ENCODE results near the gene KREMEN1.
"Not testable (repeated sequence)": the region's sequence is repeated elsewhere in the genome, so short reads cannot be mapped to it uniquely, and the experiment has no call there.

The KREMEN1 gene

GRCh38 chr22:29079218-29079901, 6.5 kb downstream of the KREMEN1 start:
- DNase-seq = peak in 1 of 2 donors; percentile 16

DNA sequence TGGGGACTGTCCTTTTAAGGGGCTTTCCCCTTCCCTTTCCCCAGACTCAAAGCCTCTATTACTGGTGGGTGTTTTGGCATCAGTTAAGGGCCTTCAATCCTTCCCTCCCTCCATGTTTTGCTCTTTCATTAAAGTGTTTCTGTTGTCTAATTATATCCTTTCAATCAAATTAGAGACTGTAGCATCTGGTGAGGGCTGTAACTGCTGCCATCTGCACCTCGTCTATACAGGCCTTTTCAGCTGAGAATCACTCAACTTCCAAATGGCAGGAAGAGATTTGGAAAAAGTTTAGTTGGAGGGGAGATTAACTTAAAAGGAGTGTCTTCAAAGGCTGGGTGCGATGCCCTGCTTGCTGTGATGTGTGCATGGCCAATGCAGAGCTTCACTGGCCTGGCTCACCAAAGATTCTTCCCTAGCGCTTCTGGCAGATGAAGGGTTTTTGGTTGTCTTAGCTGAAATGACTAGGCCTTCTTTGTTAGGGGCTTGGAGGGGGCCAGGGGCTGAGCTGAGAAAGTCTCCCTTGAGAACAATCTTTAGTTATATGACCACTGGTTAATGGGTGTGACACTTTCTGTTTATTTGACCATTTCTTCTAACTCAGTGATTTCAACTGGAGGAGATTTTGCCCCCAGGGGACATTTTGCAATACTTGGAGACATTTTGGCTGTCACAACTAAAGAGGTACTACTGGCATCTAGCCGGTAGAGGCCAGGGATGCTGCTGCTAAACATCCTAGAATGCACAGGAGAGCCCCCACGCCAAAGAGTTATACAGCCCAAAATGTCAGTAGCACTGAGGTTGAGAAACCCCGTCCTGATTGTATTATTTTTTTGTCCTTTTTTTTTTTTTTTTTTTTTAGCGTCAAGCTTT, 7.5 kb downstream of the KREMEN1 start:
- no peak for DNase-seq

DNA sequence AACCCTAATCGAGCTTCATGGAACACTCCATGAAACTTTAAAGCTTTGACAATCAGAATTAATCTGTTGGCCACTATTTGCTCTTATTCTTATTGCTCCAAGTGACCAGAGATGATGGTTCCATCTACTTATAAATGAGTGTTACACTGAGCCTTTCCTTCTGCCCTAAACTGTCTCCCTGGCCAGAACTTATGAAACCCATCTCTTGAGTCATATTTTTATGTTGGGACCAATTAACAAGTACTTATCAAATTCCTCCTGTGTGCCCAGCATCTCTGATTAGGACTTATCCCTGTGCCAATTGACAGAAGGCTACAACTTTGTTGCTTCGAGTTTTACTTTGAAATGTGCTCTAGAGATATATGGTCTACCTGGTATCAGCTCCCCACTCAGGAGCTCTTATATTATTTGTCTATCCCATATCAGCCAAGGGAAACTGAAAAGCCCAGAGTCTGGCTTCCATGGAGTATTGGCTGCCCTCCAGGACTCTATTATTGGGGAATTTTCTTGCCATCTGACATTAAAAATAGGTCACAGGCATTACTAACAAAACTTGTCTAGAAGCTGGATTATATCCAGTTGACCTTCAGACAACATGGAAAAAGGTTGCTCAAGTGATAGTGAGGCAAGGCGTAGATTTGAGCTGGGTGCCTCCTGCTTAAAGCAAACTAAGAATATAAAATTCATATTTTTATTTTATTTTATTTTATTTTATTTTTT, 8.8 kb downstream of the KREMEN1 start:
- no peak for DNase-seq

- DNase-seq = no peak
These were observed 10.2 kb downstream of the KREMEN1 start for GRCh38 chr22:29082826-29083545.

GRCh38 chr22:29083576-29083932, 10.7 kb downstream of the KREMEN1 start:
- not testable (repeated sequence) for DNase-seq

DNA sequence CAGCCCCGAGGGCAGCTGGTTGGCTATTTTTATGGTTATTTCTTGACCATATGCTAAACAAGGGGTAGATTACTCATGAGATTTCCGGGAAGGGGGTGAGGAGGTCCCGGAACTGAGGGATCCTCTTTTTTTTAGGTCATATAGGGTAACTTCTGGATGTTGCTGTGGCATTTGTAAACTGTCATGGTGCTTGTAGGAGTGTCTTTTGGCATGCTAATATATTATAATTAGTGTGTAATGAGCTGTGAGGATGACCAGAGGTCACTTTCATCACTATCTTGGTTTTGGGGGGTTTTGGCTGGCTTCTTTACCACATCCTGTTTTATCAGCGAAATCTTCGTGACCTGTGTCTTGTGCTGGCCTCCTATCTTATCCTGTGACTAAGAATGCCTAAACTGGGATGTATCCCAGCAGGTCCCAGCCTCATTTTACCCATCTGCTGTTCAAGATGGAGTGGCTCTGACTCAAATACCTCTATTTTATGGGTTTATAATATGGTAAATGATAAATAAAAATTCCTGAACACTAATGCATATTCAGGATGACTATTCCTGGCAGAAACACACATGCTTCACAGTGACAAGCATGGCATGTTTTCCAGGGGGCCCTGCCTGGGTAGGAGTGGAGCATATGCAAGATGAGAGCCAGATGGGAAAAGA, 11.2 kb downstream of the KREMEN1 start:
- peak in 1 of 2 donors; percentile 54 for DNase-seq

GRCh38 chr22:29087012-29087411, 14.2 kb downstream of the KREMEN1 start:
- no peak for DNase-seq

DNA sequence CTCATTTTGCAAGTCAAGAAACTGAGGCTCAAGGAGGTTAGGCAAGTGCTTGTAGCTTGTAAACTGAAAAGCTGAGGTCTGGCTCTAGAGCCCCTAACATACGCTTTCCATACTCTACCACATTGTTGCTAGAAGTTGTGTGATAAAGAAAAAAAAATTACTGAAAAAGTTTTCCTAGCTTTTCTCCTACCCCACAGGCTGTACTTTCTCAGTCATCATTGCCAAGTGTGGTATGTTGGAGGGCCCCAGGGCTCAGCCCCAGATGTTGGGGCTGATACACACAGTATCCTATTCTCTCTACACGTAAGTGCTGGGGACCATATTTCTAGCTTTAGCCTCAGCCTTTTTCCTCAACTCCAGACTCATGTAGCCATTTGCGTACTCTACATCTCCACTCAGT, 16.0 kb downstream of the KREMEN1 start:
- DNase-seq = no peak

DNA sequence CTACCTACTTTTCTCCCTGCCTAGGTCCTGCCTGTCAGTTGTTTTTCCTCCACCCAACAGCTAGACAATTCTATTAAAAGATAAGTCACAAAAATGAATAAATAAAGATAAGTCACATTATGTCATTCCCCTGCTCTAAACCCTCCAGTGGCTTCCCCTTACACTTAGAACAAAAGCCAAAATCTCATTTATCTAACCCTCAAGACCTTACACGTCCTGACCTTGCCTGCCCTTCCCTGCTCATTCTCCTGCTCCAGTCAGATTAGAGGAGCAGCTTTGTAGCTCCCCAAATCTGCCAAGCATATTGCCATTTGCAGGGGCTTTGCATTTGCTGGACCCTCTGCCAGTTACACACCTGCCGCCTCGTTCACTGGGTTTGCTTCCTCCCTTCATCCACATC, 16.7 kb downstream of the KREMEN1 start:
- no peak for DNase-seq

- no peak for DNase-seq
These were observed 17.2 kb downstream of the KREMEN1 start for GRCh38 chr22:29090039-29090438.

DNA sequence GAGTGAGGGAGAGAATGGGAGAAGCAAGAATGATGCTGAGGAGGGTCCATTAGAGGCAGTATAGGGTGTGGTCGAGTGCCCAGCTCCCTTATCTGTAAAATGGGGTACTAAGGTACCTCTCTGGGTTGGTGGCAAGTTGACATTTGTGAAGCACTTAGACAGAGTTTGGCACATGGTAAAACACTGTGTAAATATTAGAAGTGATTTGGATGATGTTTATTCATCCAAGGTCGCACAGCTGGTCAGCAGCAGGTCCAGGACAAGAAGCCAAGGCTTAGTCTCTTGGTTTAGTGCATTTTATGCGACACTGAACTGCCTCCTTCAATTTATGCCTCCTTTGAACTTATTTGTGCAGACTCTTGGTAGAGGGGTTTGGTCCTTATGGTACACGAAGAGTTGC, 19.4 kb downstream of the KREMEN1 start:
- no peak for DNase-seq

DNA sequence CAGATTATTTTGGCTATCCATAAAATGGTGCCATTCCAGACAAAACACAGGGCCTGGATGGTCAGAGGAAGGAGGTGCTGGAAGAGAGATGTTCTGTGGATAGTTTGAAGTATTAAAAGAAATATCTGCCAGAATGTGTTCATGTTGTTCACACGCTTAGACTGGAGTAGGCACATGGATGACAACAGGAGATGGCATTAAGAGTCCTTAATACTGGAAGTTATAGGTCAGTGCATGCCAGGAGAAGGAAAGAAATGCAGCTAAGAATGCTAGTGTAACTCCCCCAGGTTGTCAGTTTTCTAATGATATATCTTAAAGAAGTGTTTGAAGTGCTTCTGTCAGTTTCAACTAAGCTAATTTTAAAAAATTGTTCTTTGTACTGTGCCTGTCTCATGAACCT, 20.2 kb downstream of the KREMEN1 start:
- DNase-seq = no peak

- DNase-seq = no peak
These were observed 20.9 kb downstream of the KREMEN1 start for GRCh38 chr22:29093501-29094300.

DNA sequence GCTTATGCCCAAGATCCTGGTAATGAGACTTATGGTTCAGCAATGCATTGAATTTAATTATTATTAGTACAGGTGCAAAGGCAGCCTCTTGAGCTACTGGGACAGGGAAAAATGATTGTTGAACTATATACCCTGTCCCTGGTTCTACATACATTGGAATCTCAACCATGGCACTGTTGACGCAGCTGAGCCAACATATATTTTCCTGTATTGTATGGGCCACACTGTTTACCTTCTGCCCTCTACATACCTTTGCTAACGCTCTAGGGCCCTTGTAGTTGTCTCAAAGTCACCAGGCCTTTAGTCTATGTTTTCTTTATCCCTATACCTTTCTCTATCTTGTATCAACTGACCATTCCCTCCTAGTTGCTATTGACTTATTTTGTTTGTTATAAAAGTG, 22.6 kb downstream of the KREMEN1 start:
- DNase-seq = no peak

DNA sequence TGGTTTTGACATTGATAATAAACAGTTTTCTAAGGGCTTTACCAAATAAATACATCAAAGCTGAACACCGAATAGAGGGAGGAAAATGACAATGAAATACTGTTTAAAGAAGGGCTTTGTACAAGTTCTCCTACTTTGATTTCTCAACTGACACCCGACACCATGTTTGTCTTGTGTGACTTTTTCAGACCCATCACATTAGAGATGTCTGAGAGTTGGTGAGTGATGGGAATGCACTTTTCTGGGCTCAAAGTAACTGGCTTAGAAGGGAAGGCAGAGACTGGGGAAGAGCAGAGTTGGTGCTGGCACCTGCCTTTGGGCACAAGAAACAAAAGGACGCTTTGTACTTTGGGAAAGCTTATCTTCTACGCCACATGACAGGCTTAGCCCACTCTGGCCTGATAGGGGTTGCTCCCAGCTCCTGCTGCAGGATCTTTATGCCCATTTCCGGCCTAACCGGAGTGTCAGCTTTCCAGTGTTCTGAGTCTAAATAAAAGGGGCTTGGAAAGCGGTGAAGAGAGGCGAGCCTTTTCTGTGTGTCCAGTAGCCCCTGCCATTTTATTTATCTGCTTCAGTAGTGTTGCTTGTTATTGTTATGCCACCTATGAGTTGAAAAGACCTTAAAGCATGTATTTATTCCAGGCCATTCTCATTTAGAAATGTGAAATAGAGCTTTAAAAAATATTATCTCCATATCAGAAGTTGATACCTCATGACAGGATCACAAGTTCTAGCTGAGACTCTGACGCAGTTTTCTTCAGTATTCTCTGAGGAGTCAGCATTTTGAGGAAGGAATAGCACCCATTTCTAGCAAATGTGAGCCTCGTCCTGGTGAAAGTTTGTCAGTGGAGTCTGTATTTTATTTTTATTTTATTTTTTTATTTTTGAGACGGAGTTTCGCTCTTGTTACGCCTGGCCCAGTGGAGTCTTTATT, 24.2 kb downstream of the KREMEN1 start:
- DNase-seq = no peak

DNA sequence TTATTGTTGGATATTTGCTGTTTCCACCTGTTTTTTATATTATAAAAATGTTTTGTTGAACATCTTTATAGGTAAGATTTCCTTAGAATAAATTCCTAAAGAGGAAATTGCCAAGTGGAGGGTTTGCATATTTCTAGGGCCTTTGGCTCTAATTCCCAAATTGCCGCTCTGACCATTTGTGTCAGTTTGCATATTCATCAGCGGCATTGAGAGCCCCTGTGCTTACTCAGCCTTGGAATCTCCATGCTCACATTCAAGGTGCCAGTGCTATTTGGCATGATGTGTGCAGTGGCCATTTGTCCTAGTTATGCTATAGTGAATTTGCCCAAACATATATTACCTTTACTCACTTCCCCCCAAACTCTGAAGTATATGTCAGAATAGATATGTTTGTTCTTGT, 25.5 kb downstream of the KREMEN1 start:
- no peak for DNase-seq

DNA sequence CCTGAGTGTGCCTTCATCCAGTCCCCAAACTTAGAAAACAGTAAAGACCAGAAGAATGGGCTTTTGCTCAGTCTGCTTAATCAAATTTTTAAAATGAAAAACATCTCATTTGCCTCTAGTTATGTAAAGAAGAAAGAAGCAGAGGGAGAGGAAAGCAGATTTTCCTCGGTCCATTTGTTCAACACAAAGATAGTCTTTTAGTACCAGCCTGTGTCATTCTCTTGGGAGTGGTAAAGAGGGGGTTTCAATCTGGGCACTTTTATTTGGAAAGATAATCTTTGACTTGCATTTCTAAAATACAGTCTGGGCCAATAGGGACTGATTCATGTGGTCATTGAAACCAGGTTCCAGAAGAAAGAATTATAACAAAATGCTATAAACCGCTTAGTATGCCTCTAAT, 29.5 kb downstream of the KREMEN1 start:
- DNase-seq = no peak

GRCh38 chr22:29103121-29103520, 30.3 kb downstream of the KREMEN1 start:
- no peak for DNase-seq

GRCh38 chr22:29105468-29105867, 32.6 kb downstream of the KREMEN1 start:
- no peak for DNase-seq

DNA sequence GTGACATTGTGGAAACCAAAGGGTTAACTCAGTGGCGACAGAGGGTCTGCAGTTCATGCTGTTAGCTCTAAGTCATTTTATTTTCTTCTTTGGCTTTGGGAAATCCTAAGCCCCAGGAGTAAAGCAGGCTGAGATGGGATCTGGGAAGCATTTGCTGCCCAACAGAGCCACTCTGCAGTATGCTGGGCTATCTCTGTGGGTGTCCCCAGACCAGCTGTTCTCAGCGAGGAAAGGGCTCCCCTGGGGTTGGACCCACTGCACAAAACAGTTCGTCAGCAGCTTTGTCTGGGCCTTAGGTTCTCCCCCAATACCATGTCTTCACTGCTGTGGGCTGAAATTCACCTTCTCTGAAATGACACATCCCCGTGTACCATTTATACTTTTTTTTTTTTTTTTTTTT, 34.0 kb downstream of the KREMEN1 start:
- DNase-seq = no peak

DNA sequence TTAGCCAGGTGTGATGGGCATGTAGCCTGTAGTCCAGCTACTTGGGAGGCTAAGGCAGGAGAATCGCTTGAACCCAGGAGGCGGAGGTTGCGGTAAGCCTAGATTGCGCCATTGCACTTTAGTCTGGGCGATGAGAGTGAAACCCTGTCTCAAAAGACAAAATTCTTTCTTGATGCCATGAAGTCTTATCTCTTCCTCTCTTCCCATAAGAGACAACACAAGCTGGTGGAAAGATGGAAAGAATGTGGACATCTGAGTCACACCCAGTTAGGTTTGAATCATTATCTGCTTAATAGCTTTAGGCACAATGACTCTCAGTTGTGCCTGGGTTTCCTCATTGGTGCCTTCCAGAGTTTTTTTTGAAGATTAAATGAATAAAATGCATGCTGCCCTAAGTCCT, 35.3 kb downstream of the KREMEN1 start:
- DNase-seq = no peak

Measured in CD4-positive, alpha-beta T cell treated with Interferon alpha-2 for 1 hour (primary cell).